VCaP (cell line): ENCODE data around the gene CIZ1.

Source experiments
- H3K27ac ChIP-seq: fragments of 450-650 bp; 2 replicates; pipeline ENCODE4 v1.5.1; 2017
- CTCF ChIP-seq: fragments of 450-650 bp; conservative IDR thresholded peaks from 2 replicates; pipeline ENCODE4 v1.5.1; 2017; ENCODE audit warnings: mild to moderate bottlenecking, moderate library complexity

The CIZ1 gene

GRCh38 chr9:128169925-128170324 is 21.4 kb downstream of the CIZ1 start:
- TF ChIP-seq CTCF: no peak

GRCh38 chr9:128169492-128169891 is 21.9 kb downstream of the CIZ1 start:
- TF ChIP-seq CTCF: no peak
- H3K27ac ChIP-seq: no peak overlapping the region

More at GRCh38 chr9:128169925-128170324, 21.4 kb downstream of the CIZ1 start:
- no peak overlapping the region for H3K27ac ChIP-seq

GRCh38 chr9:128168731-128169308 is 22.6 kb downstream of the CIZ1 start:
- TF ChIP-seq CTCF: no peak
- no peak overlapping the region for H3K27ac ChIP-seq

GRCh38 chr9:128167209-128167608 is 24.2 kb downstream of the CIZ1 start:
- no peak for TF ChIP-seq CTCF
- no peak overlapping the region for H3K27ac ChIP-seq

- no peak for TF ChIP-seq CTCF
- no peak overlapping the region for H3K27ac ChIP-seq
Observed at GRCh38 chr9:128166169-128166568, 25.2 kb downstream of the CIZ1 start.

GRCh38 chr9:128164307-128164885 is 27.0 kb downstream of the CIZ1 start:
- H3K27ac ChIP-seq: no peak overlapping the region
- no peak for TF ChIP-seq CTCF

GRCh38 chr9:128163523-128164306 is 27.7 kb downstream of the CIZ1 start:
- no peak for TF ChIP-seq CTCF
- H3K27ac ChIP-seq: no peak overlapping the region
